Amniotic stem cell (primary cell): ENCODE data around the gene MEX3A.
"Not testable (repeated sequence)": the region's sequence is repeated elsewhere in the genome, so short reads cannot be mapped to it uniquely, and the experiment has no call there.

Source experiments
- DNase-seq: peaks from one replicate; lab custom pipeline; 2025; lab: John Stamatoyannopoulos, UW

Gene MEX3A

DNA sequence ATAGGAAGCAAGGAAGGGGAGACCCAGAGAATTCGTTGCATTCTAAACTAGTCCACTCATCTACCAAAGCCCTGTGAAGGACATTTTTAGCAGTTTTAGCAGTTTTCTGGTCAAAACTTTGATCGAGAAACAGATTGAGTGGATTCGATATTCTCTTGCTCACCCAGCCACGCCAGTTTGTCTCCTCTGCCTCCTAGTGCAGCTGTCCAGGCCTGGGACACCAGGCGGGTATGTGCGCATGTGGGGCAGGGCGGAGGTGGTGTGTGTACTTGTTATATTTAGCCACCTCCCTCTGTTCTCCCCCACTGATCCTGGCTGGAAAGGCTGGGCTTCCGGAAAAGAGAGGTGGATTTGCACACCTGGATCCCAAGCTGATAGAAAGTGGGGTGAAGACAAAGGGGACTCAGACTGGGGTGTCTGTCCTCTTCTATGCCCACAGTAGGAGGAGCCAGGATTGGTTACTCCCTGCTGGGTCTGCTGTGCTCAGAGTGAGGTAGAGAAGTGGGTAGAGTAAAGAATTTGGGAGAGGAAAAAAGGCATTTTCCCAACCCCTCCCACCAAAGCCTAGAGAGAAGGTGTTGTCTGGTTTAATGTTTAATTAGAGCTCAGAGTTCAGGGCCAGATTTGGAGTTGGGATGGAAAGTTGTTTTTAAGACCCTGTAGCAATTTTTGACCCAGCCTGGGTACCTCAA is 36.1 kb upstream of the MEX3A start:
- no peak for DNase-seq

DNA sequence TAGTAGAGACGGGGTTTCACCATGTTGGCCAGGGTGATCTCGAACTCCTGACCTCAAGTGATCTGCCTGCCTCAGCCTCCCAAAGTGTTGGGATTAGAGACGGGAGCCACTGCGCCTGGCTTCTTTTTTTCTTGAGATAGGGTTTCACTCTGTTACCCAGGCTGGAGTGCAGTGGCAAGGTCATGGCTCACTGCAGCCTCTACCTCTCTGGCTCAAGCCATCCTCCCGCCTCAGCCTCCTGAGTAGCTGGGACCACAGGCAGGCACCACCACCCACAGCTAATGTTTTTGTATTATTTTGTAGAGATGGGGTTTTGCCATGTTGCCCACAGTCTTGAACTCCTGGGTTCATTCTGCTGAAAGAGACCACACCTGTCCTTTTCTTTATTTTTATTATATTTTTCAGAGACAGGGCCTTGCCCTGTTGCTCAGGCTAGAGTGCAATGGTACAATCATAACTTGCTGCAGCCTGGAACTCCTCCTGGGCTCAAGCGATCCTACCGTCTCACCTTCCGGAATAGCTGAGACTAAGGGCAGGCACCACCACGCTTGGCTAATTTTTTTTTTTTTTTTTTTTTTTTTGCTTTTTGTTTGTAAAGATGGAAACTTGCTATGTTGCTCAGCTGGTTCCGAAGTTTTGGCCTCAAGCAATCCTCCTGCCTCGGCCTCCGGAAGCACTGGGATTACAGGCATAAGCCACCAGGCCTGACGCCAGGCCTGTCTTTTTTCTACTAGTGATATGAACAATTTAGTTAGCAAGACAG is 35.3 kb upstream of the MEX3A start:
- no peak for DNase-seq

DNA sequence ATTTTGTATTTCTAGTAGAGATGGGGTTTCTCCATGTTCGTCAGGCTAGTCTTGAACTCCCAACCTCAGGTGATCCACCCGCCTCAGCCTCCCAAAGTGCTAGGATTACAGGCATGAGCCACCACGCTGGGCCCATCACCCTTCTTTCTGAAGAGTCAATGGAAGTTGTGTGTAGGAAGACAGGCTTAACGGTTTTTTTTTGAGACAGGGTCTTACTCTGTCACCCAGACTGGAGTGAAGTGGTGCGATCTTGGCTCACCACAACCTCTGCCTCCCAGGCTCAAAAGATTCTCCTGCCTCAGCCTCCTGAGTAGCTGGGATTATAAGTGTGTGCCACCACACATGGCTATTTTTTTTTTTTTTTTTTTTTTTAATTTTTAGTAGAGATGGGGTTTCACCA is 34.5 kb upstream of the MEX3A start:
- not testable (repeated sequence) for DNase-seq

DNA sequence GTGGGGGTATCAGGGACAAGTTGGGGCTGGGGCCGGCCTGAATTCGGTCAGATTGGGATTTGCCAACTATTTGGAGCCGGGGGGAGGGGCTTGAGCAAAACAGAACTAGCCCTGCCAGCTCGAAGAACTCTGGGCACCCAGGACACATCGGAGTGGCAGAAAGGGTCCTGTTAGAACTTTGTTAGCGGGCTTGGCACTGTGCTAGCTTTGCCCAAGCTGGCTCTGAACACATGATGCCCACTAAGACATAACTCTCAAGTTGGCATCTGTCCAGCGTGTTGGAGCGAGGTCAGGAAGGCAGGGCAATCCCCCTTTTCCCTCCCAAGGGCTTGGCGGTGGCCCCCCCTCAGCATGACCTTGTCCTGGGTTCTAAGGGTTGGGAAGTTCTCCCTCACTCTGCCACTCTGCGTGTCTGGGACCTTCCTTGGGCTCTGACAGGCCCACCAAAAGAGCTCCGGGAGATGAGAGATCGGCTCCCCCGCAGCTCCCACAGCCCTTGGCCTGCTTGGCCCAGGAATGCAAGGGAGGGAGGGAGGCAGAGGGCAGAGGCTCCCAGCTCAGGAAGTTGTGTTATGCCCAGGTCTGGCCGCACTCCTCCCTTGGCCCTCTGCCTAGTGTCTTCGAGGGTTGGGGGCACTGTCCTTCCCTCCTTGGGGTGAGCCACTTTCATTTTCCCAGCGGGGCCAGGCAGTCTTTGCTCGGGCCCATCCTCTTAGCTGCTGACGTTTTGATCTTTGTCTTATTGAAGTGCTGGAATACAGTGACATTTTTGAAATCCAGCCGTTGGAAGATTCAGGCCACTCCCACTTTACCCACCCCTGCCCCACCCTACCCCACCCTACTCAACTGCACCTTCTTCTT is 33.5 kb upstream of the MEX3A start:
- DNase-seq = no peak

DNA sequence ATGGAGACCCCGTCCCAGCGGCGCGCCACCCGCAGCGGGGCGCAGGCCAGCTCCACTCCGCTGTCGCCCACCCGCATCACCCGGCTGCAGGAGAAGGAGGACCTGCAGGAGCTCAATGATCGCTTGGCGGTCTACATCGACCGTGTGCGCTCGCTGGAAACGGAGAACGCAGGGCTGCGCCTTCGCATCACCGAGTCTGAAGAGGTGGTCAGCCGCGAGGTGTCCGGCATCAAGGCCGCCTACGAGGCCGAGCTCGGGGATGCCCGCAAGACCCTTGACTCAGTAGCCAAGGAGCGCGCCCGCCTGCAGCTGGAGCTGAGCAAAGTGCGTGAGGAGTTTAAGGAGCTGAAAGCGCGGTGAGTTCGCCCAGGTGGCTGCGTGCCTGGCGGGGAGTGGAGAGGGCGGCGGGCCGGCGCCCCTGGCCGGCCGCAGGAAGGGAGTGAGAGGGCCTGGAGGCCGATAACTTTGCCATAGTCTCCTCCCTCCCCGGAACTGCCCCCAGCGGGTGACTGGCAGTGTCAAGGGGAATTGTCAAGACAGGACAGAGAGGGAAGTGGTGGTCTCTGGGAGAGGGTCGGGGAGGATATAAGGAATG is 32.8 kb upstream of the MEX3A start:
- no peak for DNase-seq

DNA sequence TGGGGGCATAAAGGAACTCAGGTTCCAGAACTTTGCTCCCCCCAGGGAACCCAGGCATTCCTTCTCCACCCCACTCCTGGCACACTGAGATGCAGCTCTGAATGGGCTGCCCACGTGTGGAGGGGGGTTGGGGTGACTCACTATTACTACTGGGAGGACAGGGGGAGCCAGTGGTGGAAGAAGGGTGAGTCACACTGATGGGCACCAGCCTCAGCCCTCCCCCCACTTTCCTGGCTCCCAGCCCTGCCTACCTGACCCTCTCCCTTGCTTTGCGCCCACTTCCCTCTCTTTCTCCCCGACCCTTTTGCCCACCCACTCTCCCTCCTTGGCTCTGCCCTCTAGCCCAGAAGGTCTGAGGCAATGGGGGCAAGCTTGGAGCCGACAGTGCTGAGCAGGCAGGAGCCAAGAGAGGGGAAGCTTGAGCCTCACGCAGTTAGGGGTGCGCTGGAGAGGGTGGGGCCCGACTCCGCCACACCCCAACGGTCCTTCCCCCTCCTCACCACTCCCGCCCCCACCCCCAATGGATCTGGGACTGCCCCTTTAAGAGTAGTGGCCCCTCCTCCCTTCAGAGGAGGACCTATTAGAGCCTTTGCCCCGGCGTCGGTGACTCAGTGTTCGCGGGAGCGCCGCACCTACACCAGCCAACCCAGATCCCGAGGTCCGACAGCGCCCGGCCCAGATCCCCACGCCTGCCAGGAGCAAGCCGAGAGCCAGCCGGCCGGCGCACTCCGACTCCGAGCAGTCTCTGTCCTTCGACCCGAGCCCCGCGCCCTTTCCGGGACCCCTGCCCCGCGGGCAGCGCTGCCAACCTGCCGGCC is 32.0 kb upstream of the MEX3A start, which contains the start of gene LMNA:
Gene LMNA (plus strand): TSS at position 611 of the 818 bp plus-strand sequence. CDS start 208 bp downstream, outside the sequence.
- DNase-seq = peak; percentile 91

DNA sequence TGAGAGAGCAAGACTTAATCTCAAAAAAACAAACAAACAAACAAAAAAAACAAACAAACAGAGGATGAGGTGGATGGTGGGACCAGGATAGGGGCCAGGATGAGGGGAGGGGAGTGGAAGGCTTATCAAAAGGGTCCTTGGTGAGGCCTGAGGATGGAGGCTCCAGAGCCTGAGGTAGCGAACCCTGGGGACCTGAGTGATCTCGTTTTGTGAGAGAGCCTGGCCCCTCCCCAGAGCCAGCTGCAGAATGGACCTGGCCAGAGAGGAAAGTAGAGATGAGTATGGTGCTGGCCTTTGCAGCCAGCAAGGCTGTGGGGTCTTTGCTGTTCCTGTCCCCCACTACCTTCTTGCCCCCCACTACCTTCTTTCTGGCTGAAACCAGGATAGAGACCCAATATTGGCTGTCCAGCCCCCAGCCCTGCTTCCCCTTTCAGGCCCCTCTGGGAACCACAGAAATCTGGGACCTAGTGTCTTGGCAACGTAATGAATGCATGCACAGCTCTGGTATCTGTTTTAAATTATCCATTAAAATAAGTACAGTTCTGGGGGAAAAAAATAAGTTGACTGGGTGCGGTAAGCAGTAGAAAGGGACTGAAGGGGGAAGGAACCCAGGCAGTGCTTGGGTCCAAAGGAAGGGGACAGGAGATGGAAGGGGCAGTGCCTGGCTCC is 31.2 kb upstream of the MEX3A start:
- DNase-seq = no peak

DNA sequence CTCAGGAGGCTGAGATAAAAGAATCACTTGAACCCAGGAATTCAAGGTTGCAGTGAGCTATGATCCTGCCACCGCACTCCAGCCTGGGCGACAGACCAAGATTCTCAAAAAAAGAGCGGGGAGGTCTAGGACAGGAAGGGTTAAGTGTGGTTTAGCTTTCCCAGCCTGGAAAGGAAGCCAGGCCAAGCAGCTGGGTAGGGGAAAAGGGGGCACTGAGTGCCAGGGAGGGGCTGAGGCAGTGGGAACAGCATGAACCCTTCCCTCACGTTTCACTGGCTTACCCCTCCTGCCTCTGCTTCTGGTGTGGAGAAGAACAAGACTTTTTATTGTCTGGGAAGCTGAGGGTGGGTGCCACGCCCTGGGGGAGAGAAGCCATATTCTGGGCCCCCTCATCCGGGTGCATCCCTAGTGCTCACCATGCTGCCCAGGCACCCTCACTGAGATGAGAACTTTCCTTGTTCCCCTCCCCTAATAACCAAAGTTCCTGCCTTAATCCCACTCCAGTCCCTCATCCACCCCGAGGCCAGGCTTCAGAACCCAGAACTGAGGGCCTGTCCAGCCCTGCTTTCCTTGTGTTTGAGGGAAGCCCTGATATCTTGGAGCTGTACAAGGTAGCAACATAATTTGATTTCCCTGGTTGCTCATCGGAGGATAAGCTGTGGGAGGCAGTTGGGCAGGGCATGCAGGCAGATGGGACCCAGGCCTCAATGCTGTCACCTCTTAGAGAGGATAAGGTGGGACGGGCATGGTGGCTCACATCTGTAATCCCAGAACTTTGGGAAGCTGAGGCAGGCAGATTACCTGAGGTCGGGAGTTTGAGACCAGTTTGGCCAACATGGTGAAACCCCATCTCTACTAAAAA is 30.2 kb upstream of the MEX3A start:
- DNase-seq = no peak

DNA sequence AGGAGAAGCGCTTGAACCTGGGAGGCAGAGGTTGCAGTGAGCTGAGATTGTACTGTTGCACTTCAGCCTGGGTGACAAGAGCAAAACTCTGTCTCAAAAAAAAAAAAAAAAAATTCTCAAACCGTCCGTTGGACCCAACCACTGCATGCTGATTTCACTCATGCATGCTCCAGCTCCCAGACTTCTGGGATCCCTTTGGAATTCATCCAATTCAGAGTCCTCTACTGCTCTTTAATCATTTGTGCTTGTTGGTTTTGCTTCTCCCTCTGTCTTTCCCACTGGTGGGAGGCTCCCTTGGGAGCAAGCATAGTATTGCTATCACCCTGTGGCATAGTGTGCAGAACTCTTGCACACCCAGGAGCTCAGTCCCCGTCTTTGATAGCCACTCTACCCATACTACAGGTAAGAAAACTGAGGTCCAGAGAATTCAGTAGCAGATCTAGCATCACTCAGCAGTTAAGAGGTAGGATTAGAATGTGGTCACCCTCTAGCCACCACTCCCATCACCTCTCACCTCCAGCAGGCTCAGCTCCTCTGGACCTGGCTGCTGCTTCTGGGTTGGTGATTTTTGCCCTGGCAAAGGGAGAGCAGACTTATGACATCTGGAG is 29.2 kb upstream of the MEX3A start:
- DNase-seq = no peak

DNA sequence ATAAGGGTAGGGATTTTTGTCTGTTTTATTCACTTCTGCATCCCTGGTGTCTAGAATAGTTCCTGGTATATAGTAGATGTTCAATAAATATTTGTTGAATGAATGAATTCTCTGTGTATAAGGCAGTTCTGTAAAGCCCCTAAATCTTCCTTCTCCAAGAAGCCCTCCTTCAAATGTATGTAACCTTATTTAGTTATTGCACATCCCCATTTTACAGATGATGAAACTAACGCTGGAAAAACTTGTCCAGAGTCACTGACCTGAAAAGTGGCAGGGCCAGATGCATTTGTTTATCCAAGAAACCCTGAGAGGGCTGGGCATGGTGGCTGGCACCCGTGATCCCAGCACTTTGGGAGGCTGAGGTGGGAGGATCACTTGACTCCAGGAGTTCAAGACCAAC is 28.0 kb upstream of the MEX3A start:
- no peak for DNase-seq

DNA sequence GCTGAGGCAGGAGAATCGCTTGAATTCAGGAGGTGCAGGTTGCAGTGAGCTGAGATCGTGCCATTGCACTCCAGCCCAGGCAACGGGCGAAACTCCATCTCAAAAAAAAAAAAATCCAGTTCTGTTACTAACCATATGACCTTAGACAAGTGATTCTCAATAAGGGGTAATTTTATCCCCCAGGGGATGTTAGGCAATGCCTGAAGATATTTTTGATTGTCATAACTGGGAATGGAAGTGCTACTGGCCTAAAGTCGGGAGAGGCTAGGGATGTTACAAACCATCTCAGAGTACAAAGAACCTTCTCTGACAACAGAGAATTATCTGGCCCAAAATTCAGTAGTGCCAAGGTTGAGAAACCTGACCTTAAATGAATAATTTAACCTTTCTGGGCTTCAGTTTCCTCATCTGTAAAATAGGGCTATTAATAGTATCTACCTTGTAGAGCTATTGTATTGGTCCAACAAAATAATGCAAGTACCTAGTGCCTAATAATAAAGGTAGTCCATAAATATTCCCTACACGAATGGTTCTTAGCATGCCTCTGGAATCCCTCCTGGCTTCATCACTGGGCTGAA is 26.5 kb upstream of the MEX3A start:
- DNase-seq = no peak

DNA sequence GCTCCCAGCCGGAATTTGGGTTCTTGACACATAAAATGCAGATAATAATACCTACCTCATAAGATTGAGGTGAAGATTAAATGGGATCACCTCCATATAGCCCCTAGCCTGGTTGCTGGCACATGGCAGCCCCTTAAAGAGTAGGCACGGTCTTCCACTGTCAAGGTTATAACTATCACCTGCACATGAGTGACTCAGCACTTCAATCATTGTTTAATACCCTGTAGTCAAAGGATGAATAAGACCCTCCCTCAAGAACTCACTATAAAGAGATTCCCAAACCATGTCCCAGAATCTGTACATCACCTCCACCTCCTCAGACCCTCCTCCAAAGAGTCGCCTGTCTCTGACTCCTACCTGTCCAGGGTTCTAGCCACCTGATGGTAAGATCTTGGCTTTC is 25.8 kb upstream of the MEX3A start:
- DNase-seq = no peak

DNA sequence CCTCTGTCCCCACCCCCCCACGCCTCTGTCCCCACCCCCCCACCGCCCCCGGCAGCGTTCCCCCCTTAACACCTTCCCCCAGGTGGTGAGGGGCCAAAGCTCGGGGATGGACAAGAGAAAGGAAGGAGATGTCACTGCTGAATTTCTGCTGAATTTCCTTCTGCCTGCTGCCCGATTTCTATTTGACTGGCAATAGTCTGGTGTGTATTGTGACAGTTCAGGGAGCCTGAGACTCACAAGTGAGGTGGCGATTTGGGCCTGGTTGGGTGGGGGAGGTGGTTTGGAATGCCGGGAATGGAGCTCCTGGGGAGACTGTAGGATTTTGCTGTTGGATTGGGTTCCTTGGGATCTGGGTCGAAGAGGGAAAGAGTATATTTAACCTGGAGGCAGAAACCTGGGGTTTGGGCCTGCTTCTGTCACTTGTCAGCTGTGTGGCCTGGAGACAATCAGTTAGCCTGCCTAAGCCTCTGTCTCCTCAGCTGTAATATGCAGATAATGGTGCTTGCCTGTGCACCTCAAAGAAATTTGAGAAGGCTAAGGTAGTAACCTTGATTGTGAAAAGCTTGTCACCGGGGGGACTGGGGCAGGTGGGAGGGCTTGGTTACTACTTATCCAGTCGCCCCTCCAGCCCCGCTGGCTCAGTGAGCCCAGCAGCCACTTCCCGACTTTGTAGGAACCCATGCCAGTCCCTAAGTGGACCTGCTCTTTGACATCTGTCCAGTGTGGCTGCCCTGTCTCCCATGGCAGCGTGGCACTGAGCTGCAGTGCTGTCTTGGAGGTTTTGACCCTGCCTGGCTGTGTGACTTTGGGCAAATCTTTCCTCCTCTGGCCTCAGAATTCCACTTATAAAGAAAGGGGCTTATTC is 24.6 kb upstream of the MEX3A start:
- no peak for DNase-seq

DNA sequence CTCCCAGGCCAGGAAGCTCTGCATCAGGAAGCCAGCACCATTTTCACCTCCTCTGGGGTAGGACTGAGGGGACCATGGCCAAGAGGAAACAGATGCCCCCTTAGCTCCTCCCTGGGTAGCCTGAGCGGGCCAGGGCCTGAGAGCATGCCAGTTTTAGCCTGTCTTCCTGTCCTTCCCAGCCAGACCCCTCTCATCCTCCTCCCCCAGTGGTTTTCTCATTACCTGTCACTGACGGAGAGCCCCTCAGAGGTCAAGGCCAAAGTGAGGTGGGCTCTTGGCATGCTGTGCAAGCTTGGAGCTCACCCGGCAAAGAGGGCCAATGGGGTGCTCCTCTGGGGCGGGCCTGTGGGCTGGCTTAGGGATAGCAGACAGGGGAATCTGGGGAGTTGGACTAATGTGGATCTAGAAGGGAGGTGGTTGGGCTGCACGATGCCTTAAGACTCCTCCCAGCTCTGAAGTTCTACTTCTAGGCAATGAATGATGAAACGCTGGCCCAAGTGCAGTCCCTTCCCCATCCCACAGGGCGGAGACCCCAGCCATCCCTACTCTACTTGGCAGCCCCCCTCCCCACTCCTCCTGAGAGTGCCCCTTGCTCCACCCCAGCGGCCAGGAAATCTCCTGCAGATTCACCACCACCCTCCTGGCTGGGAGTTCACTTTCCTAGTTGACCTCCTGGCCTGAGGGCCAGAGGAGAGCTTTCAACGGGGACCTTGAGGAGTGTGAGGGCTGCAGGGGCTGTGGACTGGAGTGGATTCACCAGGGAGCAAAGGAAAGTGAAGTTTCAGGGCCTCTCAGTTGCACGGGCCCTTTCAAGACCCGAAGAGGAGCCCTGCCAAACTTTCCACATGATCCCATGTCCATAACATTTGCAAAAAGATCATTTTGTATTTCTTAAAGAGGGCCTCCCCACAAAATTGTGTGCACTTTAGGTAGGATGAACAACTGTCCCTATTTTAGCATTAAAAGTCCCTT is 22.9 kb upstream of the MEX3A start:
- DNase-seq = no peak

DNA sequence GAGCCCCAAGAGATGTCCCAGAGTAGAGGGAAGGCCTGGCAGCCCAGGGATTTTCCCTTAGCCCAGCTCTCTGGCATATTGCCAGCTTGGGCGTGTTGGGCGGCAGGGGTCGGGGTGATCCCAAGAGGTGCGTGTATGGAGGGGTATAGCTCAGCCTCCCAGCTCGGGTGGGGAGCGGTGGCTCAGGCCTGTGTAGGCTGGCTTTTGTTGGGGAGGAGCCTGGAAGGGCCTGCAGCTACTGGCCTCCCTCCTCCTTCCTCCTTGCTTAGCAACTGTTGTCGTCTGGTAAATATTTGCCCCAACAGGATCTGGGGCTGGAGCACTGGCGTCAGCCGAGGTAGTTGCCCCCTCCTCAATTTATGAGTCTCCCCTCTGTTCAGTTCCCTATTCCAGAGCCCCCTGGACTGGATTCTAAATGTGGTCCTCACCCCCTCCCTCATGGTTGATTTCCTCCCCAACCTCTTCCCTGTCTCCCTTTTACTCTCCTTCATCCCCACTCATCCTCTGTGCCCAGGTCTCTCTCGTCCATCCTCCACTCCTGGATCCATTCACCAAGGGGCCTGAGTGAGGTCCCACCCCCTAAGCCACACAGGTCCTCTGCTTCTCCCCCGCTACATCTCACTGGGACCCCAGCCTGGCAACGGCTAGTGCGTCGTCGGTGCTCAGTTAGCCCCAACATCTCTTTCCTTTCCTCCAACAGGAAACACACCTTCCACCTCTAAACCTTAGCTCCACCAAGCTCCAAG is 22.0 kb upstream of the MEX3A start:
- peak; percentile 82 for DNase-seq

DNA sequence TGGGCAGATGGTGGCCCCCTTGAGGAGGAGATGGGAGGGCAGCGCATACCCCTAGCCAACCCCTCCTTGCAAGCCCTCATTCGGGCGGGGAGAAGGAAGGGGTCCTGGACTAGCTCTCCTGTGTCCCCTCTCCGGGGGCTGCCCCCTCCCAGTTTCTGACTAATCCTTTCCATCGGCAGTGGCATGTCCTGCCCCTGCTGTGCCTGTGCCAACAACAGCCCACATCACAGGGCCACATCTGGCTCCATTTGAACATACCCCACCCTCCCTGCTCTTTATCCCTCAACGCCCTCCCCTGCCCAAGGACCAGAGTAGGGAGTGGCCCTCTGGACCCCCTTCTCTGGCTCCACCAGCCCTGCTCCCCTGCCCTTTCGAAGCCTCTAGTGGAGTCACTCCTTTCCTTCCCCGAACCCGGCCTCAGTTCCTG is 21.3 kb upstream of the MEX3A start:
- no peak for DNase-seq
